Immature natural killer cell (primary cell): ENCODE results near the gene ZNF683. TPM values are rescaled to one million over a fixed set of nuclear protein-coding genes. Genes with fewer than 3 reads are reported as not detected.
"Not testable (repeated sequence)": the region's sequence is repeated elsewhere in the genome, so short reads cannot be mapped to it uniquely, and the experiment has no call there.

ENCODE experiments used
- DNase-seq, 3 donors: peaks; one replicate each; pipeline ENCODE4 v3.0.0; 2022; ENCODE audit warnings: mixed read lengths in 1 of 3
- H3K27ac Mint-ChIP-seq, 6 donors: one replicate each; pipeline ENCODE4 v1.8.0; 2020; ENCODE audit warnings: mixed read lengths in 6 of 6, mild to moderate bottlenecking in 5 of 6, inconsistent platforms in 4 of 6, moderate library complexity in 3 of 6
- H3K27me3 Mint-ChIP-seq, 3 donors: one replicate each; pipeline ENCODE4 v1.8.0; 2020 to 2021; ENCODE audit warnings: low read depth in 3 of 3, mild to moderate bottlenecking in 3 of 3, mixed read lengths in 3 of 3, moderate library complexity in 3 of 3, inconsistent platforms in 1 of 3
- H3K36me3 Mint-ChIP-seq, 3 donors: one replicate each; pipeline ENCODE4 v1.8.0; 2020; ENCODE audit warnings: mixed read lengths in 3 of 3, inconsistent platforms in 2 of 3, mild to moderate bottlenecking in 2 of 3
- H3K4me1 Mint-ChIP-seq, 2 donors: one replicate each; pipeline ENCODE4 v1.8.0; 2020; ENCODE audit warnings: inconsistent platforms in 2 of 2, mild to moderate bottlenecking in 2 of 2, mixed read lengths in 2 of 2, moderate library complexity in 1 of 2
- H3K4me3 Mint-ChIP-seq, 5 donors: one replicate each; pipeline ENCODE4 v1.8.0; 2020; ENCODE audit warnings: mild to moderate bottlenecking in 5 of 5, mixed read lengths in 5 of 5, inconsistent platforms in 3 of 5, moderate library complexity in 3 of 5
- H3K9me3 Mint-ChIP-seq, 6 donors: one replicate each; pipeline ENCODE4 v1.8.0; 2020; ENCODE audit warnings: mild to moderate bottlenecking in 6 of 6, mixed read lengths in 6 of 6, inconsistent platforms in 4 of 6, moderate library complexity in 3 of 6
- polyA plus RNA-seq, 3 donors: library from polyadenylated mRNA; unstranded; fragments of 300-500 nt; fragmentation: Illumina TruSeq; gene quantifications; one replicate each; pipeline ENCODE4 v1.2.3, GENCODE V29; 2021

The ZNF683 gene
- polyA plus RNA-seq, 3 donors from 2014 or later, result 4.1 to 61.3 (median 24.2) TPM

- DNase-seq, result peak in 1 of 3 donors; percentile 38
- Mint-ChIP-seq H3K27ac (peak overlapping the region; percentile 17 to 97 (median 77)), H3K27me3 (peaks cover 16 to 32% (median 16%) of the 10 kb centered on the region in 3 donors), H3K9me3 (peaks cover 0 to 6% (median 2%) of the 10 kb centered on the region in 6 donors), H3K4me3 (peak overlapping the region; percentile 64 to 81 (median 78)), H3K36me3 (peaks cover 0 to 9% (median 3%) of the 10 kb centered on the region in 3 donors), H3K4me1 (peaks cover 93 to 97% of the 10 kb centered on the region in 2 donors)
These were observed 2.5 kb upstream of the ZNF683 start for GRCh38 chr1:26375081-26375480.

- peaks cover 14 to 32% (median 18%) of the 10 kb centered on the region in 3 donors for H3K27me3 Mint-ChIP-seq
- not testable (repeated sequence) for H3K9me3 Mint-ChIP-seq, H3K36me3 Mint-ChIP-seq, DNase-seq
- peak overlapping the region; percentile 55 to 81 (median 69) for H3K4me3 Mint-ChIP-seq
- peaks cover 96 to 98% of the 10 kb centered on the region in 2 donors for H3K4me1 Mint-ChIP-seq
- H3K27ac Mint-ChIP-seq, result peak overlapping the region; percentile 34 to 97 (median 70)
These were observed 1.8 kb upstream of the ZNF683 start for GRCh38 chr1:26374361-26374760.

- Mint-ChIP-seq H3K4me1 (peaks cover 91 to 92% of the 10 kb centered on the region in 2 donors), H3K36me3 (peaks cover 0 to 9% (median 3%) of the 10 kb centered on the region in 3 donors), H3K27me3 (peaks cover 13 to 31% (median 17%) of the 10 kb centered on the region in 3 donors), H3K27ac (peak overlapping the region; percentile 44 to 97 (median 82)), H3K4me3 (peak overlapping the region; percentile 55 to 81 (median 69)), H3K9me3 (peaks cover 0 to 5% (median 1%) of the 10 kb centered on the region in 6 donors)
- DNase-seq, result peak in 1 of 3 donors; percentile 27
These were observed 1.2 kb upstream of the ZNF683 start for GRCh38 chr1:26373789-26374188.

GRCh38 chr1:26373281-26373680, 731 bp upstream of the ZNF683 start:
- H3K4me3 Mint-ChIP-seq, result peak overlapping the region; percentile 55 to 81 (median 69)
- peaks cover 89 to 92% of the 10 kb centered on the region in 2 donors for H3K4me1 Mint-ChIP-seq
- H3K27ac Mint-ChIP-seq, result peak overlapping the region in 5 of 6 donors; percentile 44 to 97 (median 86)
- peak; percentile 45 to 54 (median 47) for DNase-seq
- H3K36me3 Mint-ChIP-seq, result peaks cover 0 to 9% (median 0%) of the 10 kb centered on the region in 3 donors
- peaks cover 0 to 3% (median 0%) of the 10 kb centered on the region in 6 donors for H3K9me3 Mint-ChIP-seq
- peaks cover 8 to 26% (median 12%) of the 10 kb centered on the region in 3 donors for H3K27me3 Mint-ChIP-seq

- H3K4me1 Mint-ChIP-seq, result peaks cover 79 to 88% of the 10 kb centered on the region in 2 donors
- H3K4me3 Mint-ChIP-seq, result peak overlapping the region; percentile 55 to 81 (median 69)
- H3K27ac Mint-ChIP-seq, result peak overlapping the region in 3 of 6 donors; percentile 76 to 97 (median 77)
- no peak for DNase-seq
- H3K36me3 Mint-ChIP-seq, result peaks cover 0 to 9% (median 0%) of the 10 kb centered on the region in 3 donors
- peaks cover 0 to 3% (median 0%) of the 10 kb centered on the region in 6 donors for H3K9me3 Mint-ChIP-seq
- peaks cover 7 to 18% (median 10%) of the 10 kb centered on the region in 3 donors for H3K27me3 Mint-ChIP-seq
These were observed 511 bp downstream of the ZNF683 start for GRCh38 chr1:26372039-26372438.

GRCh38 chr1:26370591-26371382, 1.8 kb downstream of the ZNF683 start:
- H3K27ac Mint-ChIP-seq, result peak overlapping the region; percentile 57 to 91 (median 82)
- H3K4me1 Mint-ChIP-seq, result peaks cover 67 to 76% of the 10 kb centered on the region in 2 donors
- peak; percentile 56 to 63 (median 61) for DNase-seq
- peak overlapping the region; percentile 75 to 89 (median 86) for H3K4me3 Mint-ChIP-seq
- H3K27me3 Mint-ChIP-seq, result peaks cover 7 to 24% (median 8%) of the 10 kb centered on the region in 3 donors
- H3K36me3 Mint-ChIP-seq, result peaks cover 0 to 9% (median 0%) of the 10 kb centered on the region in 3 donors
- H3K9me3 Mint-ChIP-seq, result peaks cover 0 to 3% (median 0%) of the 10 kb centered on the region in 6 donors

- H3K27me3 Mint-ChIP-seq, result peaks cover 10 to 38% (median 14%) of the 10 kb centered on the region in 3 donors
- peaks cover 52 to 72% of the 10 kb centered on the region in 2 donors for H3K4me1 Mint-ChIP-seq
- peaks cover 0 to 4% (median 0%) of the 10 kb centered on the region in 6 donors for H3K9me3 Mint-ChIP-seq
- peaks cover 0 to 9% (median 0%) of the 10 kb centered on the region in 3 donors for H3K36me3 Mint-ChIP-seq
- no peak for DNase-seq
- no peak overlapping the region for H3K27ac Mint-ChIP-seq
- peak overlapping the region in 3 of 5 donors; percentile 33 to 50 (median 38) for H3K4me3 Mint-ChIP-seq
These were observed 4.1 kb downstream of the ZNF683 start for GRCh38 chr1:26368486-26368885.

- H3K27me3 Mint-ChIP-seq, result peaks cover 10 to 41% (median 15%) of the 10 kb centered on the region in 3 donors
- DNase-seq, result no peak
- H3K27ac Mint-ChIP-seq, result peak overlapping the region in 1 of 6 donors; percentile 12
- peaks cover 0 to 9% (median 0%) of the 10 kb centered on the region in 3 donors for H3K36me3 Mint-ChIP-seq
- peaks cover 0 to 6% (median 0%) of the 10 kb centered on the region in 6 donors for H3K9me3 Mint-ChIP-seq
- peak overlapping the region in 3 of 5 donors; percentile 22 to 38 (median 33) for H3K4me3 Mint-ChIP-seq
- H3K4me1 Mint-ChIP-seq, result peaks cover 50 to 72% of the 10 kb centered on the region in 2 donors
These were observed 4.5 kb downstream of the ZNF683 start for GRCh38 chr1:26368006-26368405.

- H3K27me3 Mint-ChIP-seq, result peaks cover 10 to 41% (median 16%) of the 10 kb centered on the region in 3 donors
- H3K9me3 Mint-ChIP-seq, result peaks cover 0 to 6% (median 0%) of the 10 kb centered on the region in 6 donors
- peaks cover 0 to 6% (median 0%) of the 10 kb centered on the region in 3 donors for H3K36me3 Mint-ChIP-seq
- peaks cover 45 to 70% of the 10 kb centered on the region in 2 donors for H3K4me1 Mint-ChIP-seq
- no peak for DNase-seq
- H3K27ac Mint-ChIP-seq, result peak overlapping the region in 1 of 6 donors; percentile 48
- H3K4me3 Mint-ChIP-seq, result peak overlapping the region in 2 of 5 donors; percentile 21 to 27
These were observed 5.1 kb downstream of the ZNF683 start for GRCh38 chr1:26367441-26367840.

- no peak for DNase-seq
- H3K4me1 Mint-ChIP-seq, result peaks cover 37 to 66% of the 10 kb centered on the region in 2 donors
- H3K4me3 Mint-ChIP-seq, result peak overlapping the region in 1 of 5 donors; percentile 17
- no peak overlapping the region for H3K27ac Mint-ChIP-seq
- peaks cover 18 to 51% (median 20%) of the 10 kb centered on the region in 3 donors for H3K27me3 Mint-ChIP-seq
- H3K36me3 Mint-ChIP-seq, result peaks cover 0 to 4% (median 4%) of the 10 kb centered on the region in 3 donors
- H3K9me3 Mint-ChIP-seq, result peaks cover 0 to 4% (median 0%) of the 10 kb centered on the region in 6 donors
These were observed 7.6 kb downstream of the ZNF683 start for GRCh38 chr1:26364956-26365355.

GRCh38 chr1:26363549-26364448, 8.8 kb downstream of the ZNF683 start:
- Mint-ChIP-seq H3K36me3 (peaks cover 0 to 4% (median 4%) of the 10 kb centered on the region in 3 donors), H3K4me1 (peaks cover 35 to 73% of the 10 kb centered on the region in 2 donors), H3K9me3 (peaks cover 0 to 4% (median 0%) of the 10 kb centered on the region in 6 donors), H3K27ac (peak overlapping the region in 2 of 6 donors; percentile 60 to 63), H3K4me3 (peak overlapping the region in 2 of 5 donors; percentile 66 to 69), H3K27me3 (peaks cover 18 to 53% (median 21%) of the 10 kb centered on the region in 3 donors)
- DNase-seq, result peak; percentile 80 to 82 (median 81)

- peaks cover 0 to 4% (median 4%) of the 10 kb centered on the region in 3 donors for H3K36me3 Mint-ChIP-seq
- no peak overlapping the region for H3K27ac Mint-ChIP-seq
- peaks cover 21 to 56% (median 21%) of the 10 kb centered on the region in 3 donors for H3K27me3 Mint-ChIP-seq
- H3K4me1 Mint-ChIP-seq, result peaks cover 29 to 62% of the 10 kb centered on the region in 2 donors
- DNase-seq, result no peak
- H3K4me3 Mint-ChIP-seq, result peak overlapping the region in 2 of 5 donors; percentile 4 to 63
- peaks cover 0 to 4% (median 0%) of the 10 kb centered on the region in 6 donors for H3K9me3 Mint-ChIP-seq
These were observed 10.2 kb downstream of the ZNF683 start for GRCh38 chr1:26362331-26362730.
